ENCODE results near the gene SYNDIG1.

DNA sequence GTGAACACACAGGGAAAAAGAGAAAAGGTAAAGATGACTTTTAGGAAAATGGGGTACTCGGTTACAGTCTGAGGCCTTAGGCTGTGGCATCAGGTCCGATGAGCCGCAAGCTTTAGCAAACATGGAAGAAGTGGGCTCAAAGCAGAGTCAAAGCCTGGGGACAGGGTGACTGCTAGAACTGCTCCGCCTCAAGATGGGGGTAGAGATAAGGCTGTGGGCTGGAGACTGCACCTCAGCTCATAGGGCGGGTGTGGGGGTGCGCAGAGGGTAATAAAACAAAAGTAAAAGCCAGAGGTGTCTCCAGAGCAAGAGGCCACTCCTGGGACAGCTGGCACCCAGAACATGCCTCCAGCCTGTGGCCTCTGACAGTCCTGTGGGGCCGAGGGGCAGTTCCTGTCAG, 21.3 kb upstream of the SYNDIG1 start:
- TF ChIP-seq, protein P1, sequence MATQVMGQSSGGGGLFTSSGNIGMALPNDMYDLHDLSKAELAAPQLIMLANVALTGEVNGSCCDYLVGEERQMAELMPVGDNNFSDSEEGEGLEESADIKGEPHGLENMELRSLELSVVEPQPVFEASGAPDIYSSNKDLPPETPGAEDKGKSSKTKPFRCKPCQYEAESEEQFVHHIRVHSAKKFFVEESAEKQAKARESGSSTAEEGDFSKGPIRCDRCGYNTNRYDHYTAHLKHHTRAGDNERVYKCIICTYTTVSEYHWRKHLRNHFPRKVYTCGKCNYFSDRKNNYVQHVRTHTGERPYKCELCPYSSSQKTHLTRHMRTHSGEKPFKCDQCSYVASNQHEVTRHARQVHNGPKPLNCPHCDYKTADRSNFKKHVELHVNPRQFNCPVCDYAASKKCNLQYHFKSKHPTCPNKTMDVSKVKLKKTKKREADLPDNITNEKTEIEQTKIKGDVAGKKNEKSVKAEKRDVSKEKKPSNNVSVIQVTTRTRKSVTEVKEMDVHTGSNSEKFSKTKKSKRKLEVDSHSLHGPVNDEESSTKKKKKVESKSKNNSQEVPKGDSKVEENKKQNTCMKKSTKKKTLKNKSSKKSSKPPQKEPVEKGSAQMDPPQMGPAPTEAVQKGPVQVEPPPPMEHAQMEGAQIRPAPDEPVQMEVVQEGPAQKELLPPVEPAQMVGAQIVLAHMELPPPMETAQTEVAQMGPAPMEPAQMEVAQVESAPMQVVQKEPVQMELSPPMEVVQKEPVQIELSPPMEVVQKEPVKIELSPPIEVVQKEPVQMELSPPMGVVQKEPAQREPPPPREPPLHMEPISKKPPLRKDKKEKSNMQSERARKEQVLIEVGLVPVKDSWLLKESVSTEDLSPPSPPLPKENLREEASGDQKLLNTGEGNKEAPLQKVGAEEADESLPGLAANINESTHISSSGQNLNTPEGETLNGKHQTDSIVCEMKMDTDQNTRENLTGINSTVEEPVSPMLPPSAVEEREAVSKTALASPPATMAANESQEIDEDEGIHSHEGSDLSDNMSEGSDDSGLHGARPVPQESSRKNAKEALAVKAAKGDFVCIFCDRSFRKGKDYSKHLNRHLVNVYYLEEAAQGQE (IDR thresholded peaks at IDR 0.05) = no peak
- no peak for TF ChIP-seq SREBF2 (IDR thresholded peaks at IDR 0.05)
- TF ChIP-seq, protein P2, sequence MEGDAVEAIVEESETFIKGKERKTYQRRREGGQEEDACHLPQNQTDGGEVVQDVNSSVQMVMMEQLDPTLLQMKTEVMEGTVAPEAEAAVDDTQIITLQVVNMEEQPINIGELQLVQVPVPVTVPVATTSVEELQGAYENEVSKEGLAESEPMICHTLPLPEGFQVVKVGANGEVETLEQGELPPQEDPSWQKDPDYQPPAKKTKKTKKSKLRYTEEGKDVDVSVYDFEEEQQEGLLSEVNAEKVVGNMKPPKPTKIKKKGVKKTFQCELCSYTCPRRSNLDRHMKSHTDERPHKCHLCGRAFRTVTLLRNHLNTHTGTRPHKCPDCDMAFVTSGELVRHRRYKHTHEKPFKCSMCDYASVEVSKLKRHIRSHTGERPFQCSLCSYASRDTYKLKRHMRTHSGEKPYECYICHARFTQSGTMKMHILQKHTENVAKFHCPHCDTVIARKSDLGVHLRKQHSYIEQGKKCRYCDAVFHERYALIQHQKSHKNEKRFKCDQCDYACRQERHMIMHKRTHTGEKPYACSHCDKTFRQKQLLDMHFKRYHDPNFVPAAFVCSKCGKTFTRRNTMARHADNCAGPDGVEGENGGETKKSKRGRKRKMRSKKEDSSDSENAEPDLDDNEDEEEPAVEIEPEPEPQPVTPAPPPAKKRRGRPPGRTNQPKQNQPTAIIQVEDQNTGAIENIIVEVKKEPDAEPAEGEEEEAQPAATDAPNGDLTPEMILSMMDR (IDR thresholded peaks at IDR 0.05) = no peak
- no peak for TF ChIP-seq EP300 (IDR thresholded peaks at IDR 0.05)
- TF ChIP-seq RAD21 (conservative IDR thresholded peaks at IDR 0.05 in 1 of 2, IDR thresholded peaks at IDR 0.05 in 1 of 2) = no peak
- TF ChIP-seq, protein P3, sequence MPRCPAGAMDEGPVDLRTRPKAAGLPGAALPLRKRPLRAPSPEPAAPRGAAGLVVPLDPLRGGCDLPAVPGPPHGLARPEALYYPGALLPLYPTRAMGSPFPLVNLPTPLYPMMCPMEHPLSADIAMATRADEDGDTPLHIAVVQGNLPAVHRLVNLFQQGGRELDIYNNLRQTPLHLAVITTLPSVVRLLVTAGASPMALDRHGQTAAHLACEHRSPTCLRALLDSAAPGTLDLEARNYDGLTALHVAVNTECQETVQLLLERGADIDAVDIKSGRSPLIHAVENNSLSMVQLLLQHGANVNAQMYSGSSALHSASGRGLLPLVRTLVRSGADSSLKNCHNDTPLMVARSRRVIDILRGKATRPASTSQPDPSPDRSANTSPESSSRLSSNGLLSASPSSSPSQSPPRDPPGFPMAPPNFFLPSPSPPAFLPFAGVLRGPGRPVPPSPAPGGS (IDR thresholded peaks at IDR 0.05) = no peak
- no peak for TF ChIP-seq POLR2A (IDR thresholded peaks at IDR 0.05; ENCODE audit: low read length)
- TF ChIP-seq CEBPB (IDR thresholded peaks at IDR 0.05) = no peak
- TF ChIP-seq HEYL (CRISPR knock-in tag; IDR thresholded peaks at IDR 0.05) = no peak
- no peak for TF ChIP-seq MYC (IDR thresholded peaks at IDR 0.05; ENCODE audit: borderline replicate concordance, low read length)
- no peak for TF ChIP-seq RFX5 (IDR thresholded peaks at IDR 0.05)
- no peak for TF ChIP-seq CHD2 (IDR thresholded peaks at IDR 0.05; ENCODE audit: low read length, partially characterized antibody)
- no peak for TF ChIP-seq SMC3 (IDR thresholded peaks at IDR 0.05)
